ENCODE results near the gene FIGLA.
"Not testable (repeated sequence)": the region's sequence is repeated elsewhere in the genome, so short reads cannot be mapped to it uniquely, and the experiment has no call there.

The FIGLA gene

DNA sequence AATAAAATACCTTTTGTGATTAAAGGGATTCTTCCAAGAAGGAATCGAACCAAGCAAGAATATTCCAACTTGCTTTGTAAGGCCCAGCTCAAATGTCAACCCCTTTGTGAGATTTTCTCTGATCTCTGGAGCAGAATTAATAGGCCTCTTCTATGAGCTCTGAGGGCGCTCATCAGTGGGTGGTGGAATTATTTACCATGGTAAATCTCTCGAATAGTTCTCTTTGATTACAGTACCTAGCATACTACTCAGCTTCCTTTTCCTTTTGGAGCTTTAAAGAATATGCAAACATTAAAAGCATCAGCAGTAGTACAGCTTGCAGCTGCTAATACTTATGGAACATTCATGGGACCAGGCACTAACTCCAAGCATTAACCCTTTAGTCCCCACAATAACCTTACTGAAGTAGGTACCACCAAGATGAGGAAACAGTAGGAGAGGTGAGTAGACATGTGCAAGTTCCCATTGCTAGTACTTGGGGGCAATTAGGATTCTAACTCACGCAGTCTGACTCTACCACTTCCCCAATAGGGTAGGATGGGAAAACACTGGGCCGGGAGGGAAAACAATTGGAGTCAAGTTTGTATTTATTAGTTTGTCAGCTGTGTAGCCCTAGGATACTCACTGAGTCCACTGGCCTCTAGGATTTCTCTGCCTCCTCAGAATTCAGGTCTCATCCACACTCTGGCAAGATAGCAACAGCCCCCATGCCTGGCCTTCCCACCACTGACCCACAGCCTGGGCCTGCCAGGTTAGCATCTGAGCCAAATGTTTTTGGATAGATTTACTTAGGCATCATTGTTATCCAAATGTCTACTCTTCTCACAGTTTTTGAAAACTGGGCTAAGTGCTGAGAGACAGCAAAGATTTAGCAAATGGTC is 44.1 kb downstream of the FIGLA start:
- DNase-seq (ENCODE audit: low spot score) = no peak

DNA sequence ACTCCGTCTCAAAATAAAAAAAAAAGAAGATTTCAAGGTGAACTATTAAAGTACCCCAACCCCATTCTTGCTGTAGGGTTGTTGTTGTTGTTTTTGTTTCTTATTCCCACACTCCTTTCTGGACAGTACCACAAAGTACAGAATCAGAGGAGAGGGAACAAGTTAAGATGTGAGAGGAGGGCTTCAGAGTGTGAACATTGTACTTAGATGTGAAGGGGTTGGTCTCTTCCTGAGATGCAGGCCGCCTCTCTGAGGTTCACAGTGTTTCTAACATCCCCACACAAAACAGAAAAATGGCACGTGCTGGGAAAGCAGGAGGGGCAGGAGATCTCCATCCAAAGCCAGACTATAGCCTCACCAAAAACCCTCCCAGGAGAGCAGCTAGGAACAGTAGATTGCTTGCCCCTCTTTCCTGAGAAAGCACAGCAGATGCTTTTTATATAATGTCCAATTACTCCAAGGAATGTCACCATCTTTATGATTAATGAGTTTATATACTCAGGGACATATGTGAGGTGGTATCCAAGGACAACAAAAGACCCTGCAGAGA is 45.1 kb downstream of the FIGLA start:
- DNase-seq (ENCODE audit: low spot score) = no peak

DNA sequence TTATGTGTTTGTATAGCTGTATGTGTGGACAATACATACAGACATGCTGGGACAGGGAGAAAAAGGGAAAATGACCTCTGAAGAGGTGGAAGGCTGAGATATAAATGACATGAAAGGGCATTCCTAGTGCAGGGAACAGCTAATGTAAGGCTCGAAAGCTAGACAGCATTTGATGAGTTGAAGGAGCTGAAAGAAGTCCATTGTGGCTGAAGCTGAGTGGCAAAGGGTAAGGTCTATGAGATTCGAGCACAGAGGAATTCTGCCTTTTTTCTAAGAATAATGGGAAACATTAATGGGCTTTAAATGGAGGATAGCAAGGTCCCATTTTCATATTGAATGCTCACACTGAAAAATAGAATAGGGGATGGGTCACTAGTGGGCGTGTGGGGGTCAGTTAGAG is 46.0 kb downstream of the FIGLA start:
- no peak for DNase-seq (ENCODE audit: low spot score)

DNA sequence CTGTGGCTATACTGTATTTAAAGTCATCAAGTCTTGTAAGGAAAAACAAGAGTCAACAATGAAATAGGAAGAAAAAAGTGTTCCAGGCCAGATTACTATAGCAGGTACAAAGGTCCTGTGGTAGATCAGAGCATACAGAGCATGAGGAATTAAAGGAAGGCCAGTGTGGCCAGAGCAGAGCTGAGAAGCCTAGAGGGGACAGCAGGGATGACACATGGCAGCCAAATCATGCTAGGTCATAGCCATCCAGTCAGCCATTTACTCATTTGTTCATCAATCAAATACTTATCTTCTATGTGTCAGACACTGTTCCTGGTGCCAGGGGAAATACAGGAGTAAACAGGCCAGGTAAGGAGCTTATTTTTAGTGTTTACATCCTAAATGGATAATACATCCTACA is 46.8 kb downstream of the FIGLA start:
- DNase-seq (ENCODE audit: low spot score) = no peak

DNA sequence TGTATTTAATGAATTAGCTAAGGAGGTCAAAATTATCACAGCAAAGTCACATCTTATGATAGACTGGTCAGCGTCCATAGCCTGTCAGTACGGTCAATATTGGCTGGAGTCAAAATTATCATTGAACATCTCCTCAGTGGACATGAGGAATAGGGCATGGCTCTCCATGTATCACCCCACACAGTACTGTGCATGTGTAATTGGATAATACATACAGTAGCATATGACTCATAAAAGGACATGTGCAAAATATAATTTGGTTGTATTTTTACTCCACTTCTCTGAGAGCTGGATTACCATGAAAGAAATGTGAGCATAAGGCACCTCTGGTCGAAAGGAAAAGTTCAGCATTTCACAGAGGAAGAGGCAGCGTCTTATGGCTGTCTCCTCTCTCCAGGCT is 47.4 kb downstream of the FIGLA start:
- no peak for DNase-seq (ENCODE audit: low spot score)

- DNase-seq (ENCODE audit: low spot score) = not testable (repeated sequence)
These were observed 51.0 kb downstream of the FIGLA start for GRCh38 chr2:70739492-70739891.

GRCh38 chr2:70738159-70738558 is 52.3 kb downstream of the FIGLA start:
- no peak for DNase-seq (ENCODE audit: low spot score)

- DNase-seq (ENCODE audit: low spot score) = no peak
These were observed 55.4 kb downstream of the FIGLA start for GRCh38 chr2:70735071-70735470.

DNA sequence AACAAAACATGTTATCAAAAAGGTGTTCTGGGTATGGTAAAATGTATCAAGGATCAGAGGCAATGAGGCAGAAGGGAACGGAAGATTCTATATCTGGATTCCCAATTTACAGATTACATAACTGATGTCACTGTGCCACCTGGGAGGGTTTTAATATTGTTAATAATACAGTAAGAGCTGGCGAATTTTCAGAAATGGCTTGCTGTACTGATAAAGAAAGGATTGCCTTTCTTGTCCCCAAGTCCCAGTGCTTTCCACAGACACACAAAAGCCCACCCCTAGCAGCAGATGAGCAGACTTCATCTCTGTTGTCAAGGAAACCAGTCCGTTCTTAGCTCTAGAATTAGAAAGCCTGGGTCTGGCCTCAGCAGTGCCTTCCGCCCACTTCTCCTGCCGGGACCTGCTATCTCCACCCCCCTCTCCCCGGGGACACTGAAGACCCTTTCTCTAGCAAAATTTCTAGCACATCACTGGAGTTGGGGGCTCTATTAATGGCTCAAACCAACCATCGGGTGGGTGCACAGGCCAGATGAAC is 56.7 kb downstream of the FIGLA start:
- no peak for DNase-seq (ENCODE audit: low spot score)

- DNase-seq (ENCODE audit: low spot score) = no peak
These were observed 57.4 kb downstream of the FIGLA start for GRCh38 chr2:70732766-70733645.

DNA sequence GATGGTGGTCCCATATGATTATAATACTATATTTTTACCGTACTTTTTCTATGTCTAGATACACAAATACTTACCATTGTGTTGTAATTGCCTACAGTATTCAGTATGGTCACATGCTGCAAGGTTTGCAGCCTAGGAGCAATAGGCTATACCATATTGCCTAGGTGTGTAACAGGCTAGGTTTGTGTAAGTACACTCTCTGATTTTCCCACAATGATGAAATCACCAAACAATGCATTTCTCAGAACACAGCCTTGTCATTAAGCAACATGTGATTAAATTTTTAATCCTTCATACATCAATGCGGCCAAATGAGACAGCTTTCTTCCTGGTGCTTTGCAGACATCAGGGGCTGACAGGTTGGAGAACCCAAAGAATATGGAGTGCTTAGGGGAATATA is 59.7 kb downstream of the FIGLA start:
- DNase-seq (ENCODE audit: low spot score) = no peak

GRCh38 chr2:70729647-70730046 is 60.8 kb downstream of the FIGLA start:
- DNase-seq (ENCODE audit: low spot score) = no peak

- no peak for DNase-seq (ENCODE audit: low spot score)
These were observed 62.3 kb downstream of the FIGLA start for GRCh38 chr2:70728128-70728527.

Data from CD4-positive, alpha-beta T cell treated with Interleukin-2 at 100 ng/mL for 4 hours (primary cell).